Activated CD8-positive, alpha-beta memory T cell treated with anti-CD3 and anti-CD28 coated beads for 4 hours (primary cell): ENCODE measurements around the gene QSOX2.
"Not testable (repeated sequence)": the region's sequence is repeated elsewhere in the genome, so short reads cannot be mapped to it uniquely, and the experiment has no call there.

Experiments used
- DNase-seq, 2 donors: peaks; one replicate each; pipeline ENCODE4 v3.0.0-alpha.2; 2020; ENCODE audit warnings: low read depth in 2 of 2

The QSOX2 gene

GRCh38 chr9:136237486-136238341 lies 7.9 kb downstream of the QSOX2 start:
- no peak for DNase-seq

DNA sequence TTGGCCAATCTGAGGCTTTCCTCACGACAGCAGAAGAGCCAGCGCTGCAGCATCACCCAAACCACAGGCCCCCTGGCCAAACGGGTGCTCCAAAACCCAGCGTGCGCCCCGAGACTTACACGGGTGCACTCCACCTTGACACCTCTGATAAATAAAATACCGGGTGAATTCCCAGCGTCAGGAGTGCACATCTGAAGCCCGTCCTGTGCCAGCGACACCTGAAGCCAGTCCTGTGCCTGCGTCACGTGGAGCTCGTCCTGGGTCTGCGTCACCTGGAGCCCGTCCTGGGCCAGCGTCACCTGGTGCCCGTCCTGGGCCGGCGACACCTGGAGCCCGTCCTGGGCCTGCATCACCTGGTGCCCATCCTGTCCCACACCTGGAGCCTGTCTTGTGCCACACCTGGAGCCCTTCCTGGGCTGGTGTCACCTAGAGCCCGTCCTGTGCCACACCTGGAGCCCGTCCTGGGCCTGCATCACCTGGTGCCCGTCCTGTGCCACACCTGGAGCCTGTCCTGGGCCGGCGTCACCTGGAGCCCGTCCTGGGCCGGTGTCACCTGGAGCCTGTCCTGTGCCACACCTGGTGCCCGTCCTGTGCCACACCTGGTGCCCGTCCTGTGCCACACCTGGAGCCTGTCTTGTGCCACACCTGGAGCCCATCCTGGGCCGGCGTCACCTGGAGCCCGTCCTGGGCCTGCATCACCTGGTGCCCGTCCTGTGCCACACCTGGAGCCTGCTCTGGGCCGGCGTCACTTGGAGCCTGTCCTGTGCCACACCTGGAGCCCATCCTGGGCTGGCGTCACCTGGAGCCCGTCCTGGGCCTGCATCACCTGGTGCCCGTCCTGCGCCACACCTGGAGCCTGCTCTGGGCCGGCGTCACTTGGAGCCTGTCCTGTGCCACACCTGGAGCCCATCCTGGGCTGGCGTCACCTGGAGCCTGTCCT lies 8.9 kb downstream of the QSOX2 start:
- not testable (repeated sequence) for DNase-seq

GRCh38 chr9:136235709-136236455 lies 9.7 kb downstream of the QSOX2 start:
- no peak for DNase-seq

DNA sequence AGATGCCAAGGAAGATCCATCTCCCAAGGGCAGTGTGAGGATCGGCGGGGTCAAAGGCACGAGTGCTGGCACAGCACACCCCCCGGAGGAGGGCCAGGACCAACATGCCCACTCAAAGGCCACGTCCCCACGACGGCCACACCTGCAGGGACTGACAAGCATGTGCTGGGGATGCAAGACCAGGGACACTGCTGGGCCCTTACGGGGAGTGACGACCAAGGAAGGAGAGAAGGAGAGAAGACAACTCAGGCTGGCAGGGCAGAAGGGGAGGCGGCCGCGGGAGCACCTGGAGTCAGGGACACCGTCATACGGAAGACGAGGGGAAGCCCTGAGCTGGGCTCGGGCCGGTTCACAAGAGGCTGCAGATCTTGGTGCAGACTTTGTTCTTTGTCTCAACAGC lies 10.4 kb downstream of the QSOX2 start:
- DNase-seq = no peak

DNA sequence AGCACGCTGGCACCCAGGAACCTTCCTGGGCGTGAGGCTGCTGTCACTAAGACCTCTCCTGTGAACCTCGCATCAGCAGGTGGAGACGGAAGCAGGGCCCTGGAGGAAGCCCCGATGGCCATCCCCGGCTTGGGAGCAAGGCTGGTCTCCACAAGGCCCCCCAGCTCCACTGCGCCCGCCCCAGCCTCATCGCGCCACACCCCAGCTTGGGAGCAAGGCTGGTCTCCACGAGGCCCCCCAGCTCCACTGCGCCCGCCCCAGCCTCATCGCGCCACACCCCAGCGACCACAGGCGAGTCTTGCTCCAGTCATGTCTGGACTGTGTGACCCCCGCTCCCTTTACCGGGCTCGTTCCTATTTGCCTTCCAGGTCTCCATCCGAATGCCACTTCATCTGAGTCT lies 11.0 kb downstream of the QSOX2 start:
- DNase-seq = no peak

DNA sequence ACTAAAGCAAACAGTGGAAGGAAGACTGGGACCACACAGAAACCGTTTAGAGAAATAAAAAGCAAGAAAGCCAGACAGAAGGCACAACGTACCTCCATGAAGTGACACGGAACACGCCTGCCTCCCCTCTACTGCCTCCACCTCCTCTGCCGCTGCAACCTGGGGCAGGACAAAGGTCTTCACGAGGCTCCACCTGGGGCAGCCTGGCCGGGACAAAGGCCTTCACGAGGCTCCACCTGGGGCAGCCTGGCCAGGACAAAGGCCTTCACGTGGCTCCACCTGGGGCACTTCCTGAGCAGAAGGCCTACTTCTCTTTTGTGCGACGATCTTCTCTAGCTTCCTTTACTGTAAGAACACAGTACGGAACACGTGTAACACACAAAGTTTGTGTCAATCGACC lies 11.7 kb downstream of the QSOX2 start:
- no peak for DNase-seq

DNA sequence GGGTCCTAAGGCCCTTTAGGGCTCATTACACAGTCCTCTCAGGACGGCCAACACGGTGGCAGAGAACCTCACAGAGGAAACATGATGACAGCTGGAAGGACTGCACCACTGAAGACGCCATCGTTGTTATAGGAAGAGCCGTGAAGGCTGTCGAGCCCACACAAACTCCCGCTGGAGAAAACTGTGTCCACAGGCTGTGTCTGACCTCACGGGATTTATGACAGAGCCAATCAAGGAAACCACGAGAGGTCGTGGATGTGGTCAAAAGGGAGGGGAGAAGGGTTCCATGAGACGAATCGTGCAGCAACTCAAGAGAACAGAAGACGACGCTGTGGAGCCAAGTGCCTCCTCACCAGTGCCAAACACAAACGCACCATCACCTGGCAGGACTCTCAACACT lies 12.2 kb downstream of the QSOX2 start:
- no peak for DNase-seq

DNA sequence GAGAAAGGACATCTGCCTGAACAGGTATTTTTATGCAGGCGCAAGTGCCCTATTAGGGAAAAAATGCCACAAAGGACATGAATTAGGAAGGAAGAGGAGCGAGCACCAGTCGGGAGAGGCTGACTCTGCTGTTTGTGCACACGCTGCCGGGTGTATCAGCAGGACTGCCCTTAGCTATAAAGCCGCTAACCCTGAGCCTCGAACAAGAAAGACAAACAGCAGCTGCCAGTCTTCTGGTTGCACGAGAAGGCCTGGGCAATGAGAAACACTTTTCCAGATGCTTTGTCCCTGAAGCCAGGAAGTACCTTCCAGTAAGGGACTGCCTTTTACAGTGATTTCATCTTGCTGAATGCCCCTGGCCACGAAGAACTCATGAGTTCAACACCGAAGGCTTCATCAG lies 12.6 kb downstream of the QSOX2 start:
- no peak for DNase-seq

- DNase-seq = no peak
Measured at GRCh38 chr9:136231478-136232297, 13.9 kb downstream of the QSOX2 start.

DNA sequence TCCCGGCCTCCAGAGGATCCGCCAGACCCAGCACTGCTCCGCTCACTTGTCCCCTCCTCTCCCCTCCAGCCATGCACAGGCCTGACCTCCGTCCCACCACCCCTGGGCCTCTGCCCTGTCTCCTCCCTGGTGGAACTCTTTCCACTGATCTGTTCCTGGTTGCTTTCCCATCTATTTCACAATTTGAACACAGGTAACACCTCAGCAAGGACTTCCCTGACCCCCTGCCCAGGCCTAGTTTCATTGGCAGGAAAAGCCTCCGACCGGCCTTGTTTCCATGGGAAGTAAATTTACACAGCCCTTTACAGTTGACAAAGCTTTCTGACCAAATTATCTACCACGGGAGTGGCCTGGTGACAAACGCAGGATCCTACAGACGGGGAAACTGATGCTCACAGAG lies 14.8 kb downstream of the QSOX2 start:
- no peak for DNase-seq

- DNase-seq = no peak
Measured at GRCh38 chr9:136230365-136230764, 15.2 kb downstream of the QSOX2 start.

GRCh38 chr9:136229096-136230065 lies 16.2 kb downstream of the QSOX2 start:
- DNase-seq = no peak

DNA sequence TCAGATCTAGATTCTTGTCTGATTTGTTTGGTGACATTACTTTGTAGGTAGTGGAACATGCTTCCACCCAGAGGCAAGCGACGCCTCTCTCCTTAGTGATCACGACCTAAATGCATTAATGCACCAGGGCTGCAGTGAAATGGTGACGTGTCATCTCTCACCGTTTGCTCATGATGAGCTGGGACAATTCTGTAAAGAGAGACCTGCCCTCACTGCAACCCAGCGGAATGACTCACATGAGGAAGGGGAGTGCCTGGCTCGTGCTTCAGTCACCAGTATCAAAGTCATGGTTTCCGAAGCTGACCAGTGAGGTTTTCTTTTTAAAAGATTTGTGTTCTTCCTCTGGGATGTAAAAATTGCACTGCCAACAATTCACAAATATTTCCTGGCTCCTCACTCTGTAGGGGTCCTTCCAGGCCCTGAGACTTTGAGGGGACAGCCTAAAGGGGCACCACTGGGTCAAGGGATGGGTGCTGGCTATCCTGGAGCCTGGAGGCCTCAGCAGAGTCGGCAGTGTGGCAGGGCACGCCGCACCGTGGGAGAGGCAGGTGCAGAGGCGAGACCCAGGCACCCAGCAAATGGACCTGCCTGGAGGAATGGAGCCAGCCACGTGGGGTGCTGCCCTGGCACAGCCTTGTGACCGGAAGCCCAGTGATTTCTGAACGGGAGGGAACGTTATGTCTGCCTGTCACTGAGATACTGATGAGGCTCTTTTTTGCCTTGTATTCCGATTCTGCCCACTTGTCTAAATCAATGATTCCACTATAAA lies 17.3 kb downstream of the QSOX2 start:
- no peak for DNase-seq

DNA sequence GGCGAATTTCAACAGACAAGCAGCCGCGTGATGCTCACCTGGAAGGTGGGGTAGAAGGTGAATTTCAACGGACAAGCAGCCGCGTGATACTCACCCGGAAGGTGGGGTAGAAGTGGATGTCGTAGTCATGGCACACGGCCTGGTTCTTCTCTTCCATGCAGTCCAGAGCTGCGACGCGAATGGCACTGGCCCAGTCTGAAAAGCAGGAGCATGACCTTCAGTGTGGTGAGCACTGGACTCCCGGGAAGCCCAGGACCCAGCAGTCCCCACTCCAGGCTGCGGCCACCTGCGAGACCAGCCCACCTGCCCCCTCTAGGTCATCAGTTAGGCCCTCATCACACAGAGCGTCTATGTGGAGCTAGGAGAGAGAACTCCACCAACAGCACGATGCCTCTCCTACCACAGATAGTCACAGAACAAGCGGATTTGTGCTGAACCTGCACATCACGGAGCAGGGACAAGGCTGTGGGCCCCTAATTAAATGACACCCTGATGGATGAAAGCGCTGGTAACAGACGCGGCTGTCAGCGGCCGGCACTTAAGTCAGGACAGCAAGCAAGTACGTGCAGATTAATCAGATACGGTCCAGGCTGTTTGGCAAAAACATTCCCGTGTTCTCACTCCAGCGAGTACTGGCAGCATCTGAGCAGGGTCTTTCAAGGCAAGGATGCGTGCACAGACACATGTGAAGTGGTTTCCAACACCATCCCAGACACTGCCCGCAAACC lies 18.8 kb downstream of the QSOX2 start:
- no peak for DNase-seq

DNA sequence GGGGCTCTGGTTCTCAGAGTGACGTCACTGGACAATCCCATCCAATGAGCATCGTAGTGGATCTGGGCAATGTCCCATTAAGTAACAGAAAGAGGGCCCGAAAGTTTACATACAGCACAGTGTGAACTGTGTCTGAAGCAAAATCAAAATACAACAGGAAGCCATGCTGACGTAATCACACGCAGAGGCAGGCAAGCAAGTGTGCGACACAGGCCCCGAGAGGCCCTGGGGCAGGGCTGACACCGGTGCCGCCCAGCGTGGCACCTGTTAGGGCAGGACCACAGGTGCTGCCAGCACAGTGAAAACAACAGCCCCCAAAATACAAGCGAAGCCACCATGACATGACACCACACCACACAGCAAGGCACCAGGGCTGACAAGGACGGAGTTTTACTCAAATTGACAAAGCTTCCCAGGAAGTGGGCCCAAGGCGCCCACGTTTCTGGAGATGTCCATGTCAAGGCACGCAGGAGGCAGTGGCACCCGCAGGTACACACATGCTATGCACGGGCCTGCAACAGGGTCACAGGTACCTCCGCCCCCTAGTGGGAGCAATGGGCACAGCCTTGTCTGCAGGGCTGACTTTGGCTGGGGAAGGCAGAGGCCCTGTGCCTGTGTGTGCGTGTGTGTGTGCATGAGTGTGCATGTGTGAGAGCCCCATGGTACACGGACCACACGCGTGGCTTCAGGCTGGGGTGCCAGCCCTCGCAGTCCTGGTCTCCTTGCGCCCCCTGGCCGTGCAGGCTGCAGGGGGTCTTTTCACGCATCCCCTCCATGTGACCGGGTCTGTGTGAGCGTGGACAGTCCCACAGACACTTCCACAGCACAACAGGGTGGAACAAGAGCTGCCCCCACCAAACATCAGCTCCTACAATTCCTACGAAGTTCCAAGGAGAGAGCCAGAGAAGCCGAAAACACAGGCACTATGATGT lies 19.6 kb downstream of the QSOX2 start:
- peak in 1 of 2 donors; percentile 24 for DNase-seq

GRCh38 chr9:136225366-136225747 lies 20.3 kb downstream of the QSOX2 start:
- no peak for DNase-seq

DNA sequence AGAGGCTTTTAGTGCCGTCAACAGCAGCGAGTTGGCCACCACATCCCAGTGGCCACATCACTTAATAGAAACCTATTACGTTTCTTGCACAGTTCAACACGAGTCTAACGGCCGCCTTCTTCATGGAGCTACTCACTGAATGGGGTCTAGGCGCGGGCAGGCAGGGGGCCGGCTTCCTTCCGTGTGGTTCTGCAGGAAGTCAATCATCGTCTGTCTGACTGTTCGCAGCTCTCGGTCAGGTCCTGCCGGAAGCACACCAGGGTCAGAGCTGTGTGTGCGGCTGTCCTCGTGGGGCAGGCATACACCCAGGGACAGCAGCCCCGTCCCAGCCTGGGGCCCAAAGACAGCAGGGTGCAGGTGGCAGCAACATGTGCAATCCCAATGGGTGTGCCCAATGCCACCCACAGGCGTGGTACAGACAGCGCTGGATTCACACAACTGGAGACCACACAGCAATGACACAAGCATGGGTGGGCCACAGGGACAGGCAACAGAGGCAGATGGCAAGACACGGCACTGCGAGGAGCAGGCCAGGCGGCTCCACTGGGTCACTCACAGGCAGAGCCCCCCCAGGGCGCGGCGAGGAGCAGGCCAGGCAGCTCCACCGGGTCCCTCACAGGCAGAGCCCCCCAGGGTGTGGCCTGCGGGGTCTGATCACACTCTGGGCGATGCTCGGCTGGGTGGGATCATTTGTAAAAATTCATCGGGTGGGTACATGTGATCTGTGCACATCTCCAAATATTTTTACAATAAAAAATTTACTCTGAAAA lies 21.6 kb downstream of the QSOX2 start:
- no peak for DNase-seq
